Heart left ventricle (tissue), 16 donors: ENCODE data around the gene METTL27. TPM values are rescaled to one million over a fixed set of nuclear protein-coding genes. Genes with fewer than 3 reads are reported as not detected.

Experiments
- ATAC-seq, 4 donors: fragments of 200-7000 bp; cut with Tn5 transposase; one replicate each; pipeline ENCODE4 v1.9.1; 2020 to 2022; ENCODE audit warnings: moderate library complexity in 4 of 4, mild to moderate bottlenecking in 3 of 4, moderate number of reproducible peaks in 1 of 4
- DNase-seq, 5 donors: peaks; one replicate each; pipeline ENCODE4 v3.0.0-alpha.2; 2020
- H3K27ac ChIP-seq, 12 donors: fragments of 200-600 bp; sonication (generic) in 4 of 12; one replicate each; pipeline versions ENCODE4 v1.5.0 to v1.8.0; 2016 to 2022; ENCODE audit warnings: mild to moderate bottlenecking in 2 of 12
- H3K27me3 ChIP-seq, 9 donors: fragments of 200-600 bp; sonication (generic) in 2 of 9; one replicate each; pipeline versions ENCODE4 v1.5.1 to v1.8.0; 2016 to 2022; ENCODE audit warnings: mild to moderate bottlenecking in 3 of 9
- H3K36me3 ChIP-seq, 9 donors: fragments of 200-600 bp; sonication (generic) in 2 of 9; one replicate each; pipeline versions ENCODE4 v1.5.0 to v1.8.0; 2018 to 2022; ENCODE audit warnings: mild to moderate bottlenecking in 2 of 9
- H3K4me1 ChIP-seq, 12 donors: fragments of 200-600 bp; sonication (generic) in 4 of 12; one replicate each; pipeline versions ENCODE4 v1.5.0 to v1.8.0; 2016 to 2022; ENCODE audit warnings: mild to moderate bottlenecking in 3 of 12
- H3K4me3 ChIP-seq, 12 donors: fragments of 200-600 bp; sonication (generic) in 4 of 12; one replicate each; pipeline versions ENCODE4 v1.5.0 to v1.8.0; 2017 to 2022; ENCODE audit warnings: mild to moderate bottlenecking in 9 of 12, moderate library complexity in 4 of 12
- H3K9me3 ChIP-seq, 12 donors: fragments of 200-600 bp; sonication (generic) in 4 of 12; one replicate each; pipeline versions ENCODE4 v1.5.0 to v1.8.0; 2016 to 2022; ENCODE audit warnings: mild to moderate bottlenecking in 1 of 12
- POLR2A ChIP-seq, 2 donors: fragments of 450-650 bp; IDR thresholded peaks; one replicate each; pipeline ENCODE4 v1.6.1; 2017; ENCODE audit warnings: antibody characterized with exemption in 2 of 2, mild to moderate bottlenecking in 2 of 2, moderate library complexity in 2 of 2
- WGBS, 4 donors: extraction: QIAGEN DNeasy Blood & Tissue Kit in 2 of 4; methylation state at CpG; one replicate each; pipeline versions ENCODE4 v1.1.5 to v1.1.7; 2013 to 2018; 5-methylcytosine and 5-hydroxymethylcytosine counted together
- intact Hi-C, 10 donors: fragments of 100-400 bp; cut with DNase I; formaldehyde crosslinking; loops; one replicate each; pipeline versions ENCODE4 v1.11.1 to v1.14.2; 2022
- polyA plus RNA-seq, 2 donors: library from polyadenylated mRNA; stranded (reverse); fragments of 200-250 nt; gene quantifications; one replicate each; pipeline ENCODE4 v1.2.3, GENCODE V29; 2013
- total RNA-seq, 9 donors: library from RNA; depleted of rRNA in 2 of 9; stranded (reverse); fragments of >200 nt in 2 of 9; fragmentation: NEBNext Ultra II Directional in 3 of 9; extraction: Animal tissue kit (Norgen Biotek cat#: 25700) in 3 of 9; gene quantifications; one replicate each; pipeline versions ENCODE4 v1.1.0 to v1.2.4, GENCODE V29; 2016 to 2023
- TF ChIP-seq, protein P1 (sequence below), 12 donors: fragments of 200-600 bp; sonication (generic) in 4 of 12; IDR thresholded peaks; one replicate each; pipeline versions ENCODE4 v1.5.0 to v1.8.0; 2018 to 2022; ENCODE audit warnings: antibody characterized with exemption in 12 of 12, mild to moderate bottlenecking in 5 of 12
- donor health status: ischemic (EF 13 %, LVEDD 7.1; RV severe dilation, severe dysfunction).
- donor health status: healthy with polysubstance abuse.
- donor health status: DM: no; HTN: yes; CAD: no.
- donor health status: DM: no; HTN: no; CAD: no.
- donor health status: ischemic (EF 25% LVEDD 6.9; RV normal size, moderate dysfunction).
- donor health status: ischemic (EF 25% LVEDD 5.7; RV mildly dilated, moderate dysfunction).
- donor health status: healthy.
- donor health status: DM: yes; HTN: yes; CAD: no.
- donor health status: ischemic (EF 35%, LVEDD 5.7; RV mildly dilated, moderate dysfunction).
- donor health status: nonischemic (EF 11% LVEDD 7.7; RV severe dilation, severe dysfunction).
- donor health status: DM: yes; HTN: yes; CAD: no.
- donor health status: PGD.
- donor health status: ischemic (EF 29% LVEDD 5.4; RV normal size, mild dysfunction).
- donor health status: nonischemic (EF 23%, LVEDD 6.1; RV moderate dilation, normal function).

Gene METTL27
- total and polyA plus RNA-seq, 11 donors = 0.12 to 2.7 (median 0.65) TPM; not detected in 4

- intact Hi-C loops = no loop called here
- peaks cover 0 to 33% (median 15%) of the 10 kb centered on the region in 12 donors for H3K4me1 ChIP-seq
- H3K36me3 ChIP-seq = no peaks in the 10 kb centered on the region
- TF ChIP-seq POLR2A (IDR thresholded peaks at IDR 0.05) = no peak
- TF ChIP-seq, protein P1, sequence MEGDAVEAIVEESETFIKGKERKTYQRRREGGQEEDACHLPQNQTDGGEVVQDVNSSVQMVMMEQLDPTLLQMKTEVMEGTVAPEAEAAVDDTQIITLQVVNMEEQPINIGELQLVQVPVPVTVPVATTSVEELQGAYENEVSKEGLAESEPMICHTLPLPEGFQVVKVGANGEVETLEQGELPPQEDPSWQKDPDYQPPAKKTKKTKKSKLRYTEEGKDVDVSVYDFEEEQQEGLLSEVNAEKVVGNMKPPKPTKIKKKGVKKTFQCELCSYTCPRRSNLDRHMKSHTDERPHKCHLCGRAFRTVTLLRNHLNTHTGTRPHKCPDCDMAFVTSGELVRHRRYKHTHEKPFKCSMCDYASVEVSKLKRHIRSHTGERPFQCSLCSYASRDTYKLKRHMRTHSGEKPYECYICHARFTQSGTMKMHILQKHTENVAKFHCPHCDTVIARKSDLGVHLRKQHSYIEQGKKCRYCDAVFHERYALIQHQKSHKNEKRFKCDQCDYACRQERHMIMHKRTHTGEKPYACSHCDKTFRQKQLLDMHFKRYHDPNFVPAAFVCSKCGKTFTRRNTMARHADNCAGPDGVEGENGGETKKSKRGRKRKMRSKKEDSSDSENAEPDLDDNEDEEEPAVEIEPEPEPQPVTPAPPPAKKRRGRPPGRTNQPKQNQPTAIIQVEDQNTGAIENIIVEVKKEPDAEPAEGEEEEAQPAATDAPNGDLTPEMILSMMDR (IDR thresholded peaks at IDR 0.05) = no peak
- no peaks in the 10 kb centered on the region for H3K27me3 ChIP-seq
- no peak overlapping the region for H3K4me3 ChIP-seq
- H3K27ac ChIP-seq = peak overlapping the region in 1 of 12 donors; percentile 9
- 69 to 83% (median 77%) methylated on average over 19 to 20 of the region's 20 CpGs for WGBS, 4 donors
- DNase-seq = peak in 3 of 5 donors; percentile 50 to 76 (median 73)
- ATAC-seq = peak in 3 of 4 donors; percentile 36 to 77 (median 38)
- H3K9me3 ChIP-seq = no peaks in the 10 kb centered on the region
These were observed 29.1 kb upstream of the METTL27 start for GRCh38 chr7:73871163-73872011.

- Histone ChIP-seq H3K27ac (peak overlapping the region in 1 of 12 donors; percentile 22), H3K9me3 (no peaks in the 10 kb centered on the region), H3K27me3 (no peaks in the 10 kb centered on the region), H3K4me3 (no peak overlapping the region), H3K36me3 (no peaks in the 10 kb centered on the region), H3K4me1 (peaks cover 0 to 33% (median 15%) of the 10 kb centered on the region in 12 donors)
- intact Hi-C loops = no loop called here
- 50 to 59% (median 52%) methylated on average over 12 to 15 of the region's 15 CpGs for WGBS, 4 donors
- ATAC-seq (peak in 2 of 4 donors; percentile 3 to 6), DNase-seq (peak in 2 of 5 donors; percentile 46 to 57)
- TF ChIP-seq POLR2A (IDR thresholded peaks at IDR 0.05) = no peak
- TF ChIP-seq, protein P1 (IDR thresholded peaks at IDR 0.05) = no peak
These were observed 27.8 kb upstream of the METTL27 start for GRCh38 chr7:73870041-73870492.

GRCh38 chr7:73869011-73869798, 26.9 kb upstream of the METTL27 start:
- no peak for TF ChIP-seq POLR2A (IDR thresholded peaks at IDR 0.05)
- TF ChIP-seq, protein P1 (IDR thresholded peaks at IDR 0.05) = no peak
- DNase-seq = no peak
- intact Hi-C loops = loop anchor here in 9 of 10 donors (5.0 to 10.0 kb wide), 9 partner anchors 106 to 536 kb away; partner anchors contain the start of gene ELN (in 3 of the 9)
- Histone ChIP-seq H3K27ac (peak overlapping the region in 1 of 12 donors; percentile 24), H3K36me3 (no peaks in the 10 kb centered on the region), H3K27me3 (no peaks in the 10 kb centered on the region), H3K9me3 (no peaks in the 10 kb centered on the region), H3K4me3 (no peak overlapping the region), H3K4me1 (peaks cover 0 to 33% (median 15%) of the 10 kb centered on the region in 12 donors)
- peak in 1 of 4 donors; percentile 9 for ATAC-seq
- 64 to 67% (median 65%) methylated on average over 20 to 24 of the region's 24 CpGs for WGBS, 4 donors

GRCh38 chr7:73866446-73866767, 24.1 kb upstream of the METTL27 start:
- Histone ChIP-seq H3K27me3 (no peaks in the 10 kb centered on the region), H3K4me1 (peaks cover 0 to 22% (median 8%) of the 10 kb centered on the region in 12 donors), H3K9me3 (no peaks in the 10 kb centered on the region), H3K27ac (no peak overlapping the region), H3K36me3 (no peaks in the 10 kb centered on the region), H3K4me3 (no peak overlapping the region)
- intact Hi-C loops = loop anchor here (1.0 to 10.0 kb wide), 13 partner anchors 108 to 538 kb away; partner anchors contain the start of gene ELN (in 3 of the 10)
- ATAC-seq (no peak), DNase-seq (no peak)
- TF ChIP-seq, protein P1 (IDR thresholded peaks at IDR 0.05) = no peak
- no peak for TF ChIP-seq POLR2A (IDR thresholded peaks at IDR 0.05)
- 84 to 97% (median 91%) methylated on average over 1 of the region's 1 CpG for WGBS, 4 donors
